GM19023 (cell line): ENCODE data around the gene LPP.

Experiments used
- ATAC-seq: cut with Tn5 transposase; IDR thresholded peaks from one replicate; pipeline ENCODE4 v1.9.1; 2021; ENCODE audit warnings: mild to moderate bottlenecking, moderate library complexity; ENCODE audit not compliant: unreplicated experiment

Gene LPP

GRCh38 chr3:188841906-188842305 lies 687.9 kb downstream of the LPP start:
- ATAC-seq = no peak

GRCh38 chr3:188842639-188843038 lies 688.7 kb downstream of the LPP start:
- no peak for ATAC-seq

GRCh38 chr3:188844096-188844495 lies 690.1 kb downstream of the LPP start:
- ATAC-seq = no peak

- ATAC-seq = no peak
Measured at GRCh38 chr3:188845514-188845913, 691.6 kb downstream of the LPP start.

- no peak for ATAC-seq
Measured at GRCh38 chr3:188848947-188849346, 695.0 kb downstream of the LPP start.

GRCh38 chr3:188853856-188854771 lies 700.2 kb downstream of the LPP start:
- ATAC-seq = no peak

GRCh38 chr3:188854772-188855149 lies 700.8 kb downstream of the LPP start:
- ATAC-seq = no peak

- ATAC-seq = no peak
Measured at GRCh38 chr3:188855675-188856074, 701.7 kb downstream of the LPP start.

GRCh38 chr3:188860147-188860546 lies 706.2 kb downstream of the LPP start:
- no peak for ATAC-seq

- ATAC-seq = no peak
Measured at GRCh38 chr3:188861842-188862744, 708.1 kb downstream of the LPP start.

- ATAC-seq = no peak
Measured at GRCh38 chr3:188863999-188864406, 710.0 kb downstream of the LPP start.

GRCh38 chr3:188867691-188868265 lies 713.8 kb downstream of the LPP start:
- no peak for ATAC-seq

GRCh38 chr3:188868803-188869202 lies 714.8 kb downstream of the LPP start:
- ATAC-seq = no peak

GRCh38 chr3:188869628-188870027 lies 715.7 kb downstream of the LPP start:
- ATAC-seq = no peak

- ATAC-seq = no peak
Measured at GRCh38 chr3:188870431-188870830, 716.5 kb downstream of the LPP start.

GRCh38 chr3:188874576-188874975 lies 720.6 kb downstream of the LPP start:
- no peak for ATAC-seq

GRCh38 chr3:188875413-188875812 lies 721.5 kb downstream of the LPP start:
- no peak for ATAC-seq

- no peak for ATAC-seq
Measured at GRCh38 chr3:188876370-188876769, 722.4 kb downstream of the LPP start.

GRCh38 chr3:188877381-188877780 lies 723.4 kb downstream of the LPP start:
- ATAC-seq = no peak

- ATAC-seq = no peak
Measured at GRCh38 chr3:188878076-188878475, 724.1 kb downstream of the LPP start.

- ATAC-seq = no peak
Measured at GRCh38 chr3:188881954-188882641, 728.1 kb downstream of the LPP start.
